Stimulated activated CD4-positive, alpha-beta T cell treated with anti-CD3 and anti-CD28 coated beads, Interleukin-4, amount 100 ng/mL, for 24 hours (primary cell): Measurements from ENCODE around the gene CAST.
"Not testable (repeated sequence)": the region's sequence is repeated elsewhere in the genome, so short reads cannot be mapped to it uniquely, and the experiment has no call there.

Experiments
- DNase-seq: peaks from one replicate; pipeline ENCODE4 v3.0.0-alpha.2; 2020

The CAST gene

GRCh38 chr5:96785326-96786109, 123.3 kb downstream of the CAST start:
- no peak for DNase-seq

- no peak for DNase-seq
Observed at GRCh38 chr5:96788112-96788749, 126.1 kb downstream of the CAST start.

GRCh38 chr5:96789794-96790330, 127.7 kb downstream of the CAST start:
- no peak for DNase-seq

- no peak for DNase-seq
Observed at GRCh38 chr5:96790961-96791504, 128.9 kb downstream of the CAST start.

GRCh38 chr5:96794757-96795156, 132.6 kb downstream of the CAST start:
- DNase-seq = peak; percentile 55

- DNase-seq = no peak
Observed at GRCh38 chr5:96795626-96796025, 133.4 kb downstream of the CAST start.

- no peak for DNase-seq
Observed at GRCh38 chr5:96796434-96796833, 134.3 kb downstream of the CAST start.

GRCh38 chr5:96801718-96802117, 139.5 kb downstream of the CAST start:
- DNase-seq = not testable (repeated sequence)

- DNase-seq = no peak
Observed at GRCh38 chr5:96807075-96807654, 145.0 kb downstream of the CAST start.

GRCh38 chr5:96808541-96808828, 146.3 kb downstream of the CAST start:
- no peak for DNase-seq

GRCh38 chr5:96808868-96809558, 146.8 kb downstream of the CAST start:
- no peak for DNase-seq

- peak; percentile 47 for DNase-seq
Observed at GRCh38 chr5:96809921-96810320, 147.7 kb downstream of the CAST start.

GRCh38 chr5:96812851-96813250, 150.7 kb downstream of the CAST start:
- no peak for DNase-seq

GRCh38 chr5:96814041-96814440, 151.9 kb downstream of the CAST start:
- no peak for DNase-seq

- DNase-seq = peak; percentile 54
Observed at GRCh38 chr5:96816411-96816939, 154.3 kb downstream of the CAST start.

GRCh38 chr5:96816991-96817390, 154.8 kb downstream of the CAST start:
- no peak for DNase-seq

- no peak for DNase-seq
Observed at GRCh38 chr5:96817506-96817905, 155.3 kb downstream of the CAST start.

GRCh38 chr5:96818125-96818788, 156.1 kb downstream of the CAST start:
- no peak for DNase-seq

- DNase-seq = no peak
Observed at GRCh38 chr5:96819806-96820205, 157.6 kb downstream of the CAST start.

- DNase-seq = no peak
Observed at GRCh38 chr5:96821260-96821916, 159.2 kb downstream of the CAST start.

- no peak for DNase-seq
Observed at GRCh38 chr5:96822686-96823459, 160.7 kb downstream of the CAST start.
